GM23338 (cell line): ENCODE measurements around the gene GSTP1.

Source experiments
- EZH2 ChIP-seq: fragments of 200-600 bp; sonication (generic); IDR thresholded peaks from one replicate; pipeline ENCODE4 v1.8.0; 2017; ENCODE audit warnings: antibody characterized with exemption, mild to moderate bottlenecking, low read depth; ENCODE audit not compliant: unreplicated experiment
- EZH2phosphoT487 ChIP-seq: fragments of 200-600 bp; sonication (generic); IDR thresholded peaks from one replicate; pipeline ENCODE4 v1.8.1; 2018; ENCODE audit warnings: antibody characterized with exemption; ENCODE audit not compliant: unreplicated experiment
- POLR2AphosphoS5 ChIP-seq: IDR thresholded peaks from 2 replicates; pipeline ENCODE4 v1.6.1; 2016; ENCODE audit warnings: antibody characterized with exemption, low read depth
- TF ChIP-seq, protein P1 (sequence below), 2 experiments: fragments of 200-600 bp in 1 of 2; sonication (generic) in 1 of 2; conservative IDR thresholded peaks; 2 replicates each; pipeline versions ENCODE4 v1.5.1 to v1.6.1; 2016 to 2017; ENCODE audit warnings: antibody characterized with exemption in 2 of 2, low read depth in 2 of 2, mild to moderate bottlenecking in 2 of 2, moderate library complexity in 1 of 2
- TF ChIP-seq, protein P2 (sequence below): IDR thresholded peaks from one replicate; pipeline ENCODE4 v1.6.1; 2018; ENCODE audit warnings: antibody characterized with exemption; ENCODE audit not compliant: unreplicated experiment

GRCh38 chr11:67601098-67601497 lies 17.5 kb downstream of the GSTP1 start:
- TF ChIP-seq, protein P1, sequence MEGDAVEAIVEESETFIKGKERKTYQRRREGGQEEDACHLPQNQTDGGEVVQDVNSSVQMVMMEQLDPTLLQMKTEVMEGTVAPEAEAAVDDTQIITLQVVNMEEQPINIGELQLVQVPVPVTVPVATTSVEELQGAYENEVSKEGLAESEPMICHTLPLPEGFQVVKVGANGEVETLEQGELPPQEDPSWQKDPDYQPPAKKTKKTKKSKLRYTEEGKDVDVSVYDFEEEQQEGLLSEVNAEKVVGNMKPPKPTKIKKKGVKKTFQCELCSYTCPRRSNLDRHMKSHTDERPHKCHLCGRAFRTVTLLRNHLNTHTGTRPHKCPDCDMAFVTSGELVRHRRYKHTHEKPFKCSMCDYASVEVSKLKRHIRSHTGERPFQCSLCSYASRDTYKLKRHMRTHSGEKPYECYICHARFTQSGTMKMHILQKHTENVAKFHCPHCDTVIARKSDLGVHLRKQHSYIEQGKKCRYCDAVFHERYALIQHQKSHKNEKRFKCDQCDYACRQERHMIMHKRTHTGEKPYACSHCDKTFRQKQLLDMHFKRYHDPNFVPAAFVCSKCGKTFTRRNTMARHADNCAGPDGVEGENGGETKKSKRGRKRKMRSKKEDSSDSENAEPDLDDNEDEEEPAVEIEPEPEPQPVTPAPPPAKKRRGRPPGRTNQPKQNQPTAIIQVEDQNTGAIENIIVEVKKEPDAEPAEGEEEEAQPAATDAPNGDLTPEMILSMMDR (conservative IDR thresholded peaks at IDR 0.05; ENCODE audit: low read depth in 2 of 2), result no peak
- TF ChIP-seq, protein P2, sequence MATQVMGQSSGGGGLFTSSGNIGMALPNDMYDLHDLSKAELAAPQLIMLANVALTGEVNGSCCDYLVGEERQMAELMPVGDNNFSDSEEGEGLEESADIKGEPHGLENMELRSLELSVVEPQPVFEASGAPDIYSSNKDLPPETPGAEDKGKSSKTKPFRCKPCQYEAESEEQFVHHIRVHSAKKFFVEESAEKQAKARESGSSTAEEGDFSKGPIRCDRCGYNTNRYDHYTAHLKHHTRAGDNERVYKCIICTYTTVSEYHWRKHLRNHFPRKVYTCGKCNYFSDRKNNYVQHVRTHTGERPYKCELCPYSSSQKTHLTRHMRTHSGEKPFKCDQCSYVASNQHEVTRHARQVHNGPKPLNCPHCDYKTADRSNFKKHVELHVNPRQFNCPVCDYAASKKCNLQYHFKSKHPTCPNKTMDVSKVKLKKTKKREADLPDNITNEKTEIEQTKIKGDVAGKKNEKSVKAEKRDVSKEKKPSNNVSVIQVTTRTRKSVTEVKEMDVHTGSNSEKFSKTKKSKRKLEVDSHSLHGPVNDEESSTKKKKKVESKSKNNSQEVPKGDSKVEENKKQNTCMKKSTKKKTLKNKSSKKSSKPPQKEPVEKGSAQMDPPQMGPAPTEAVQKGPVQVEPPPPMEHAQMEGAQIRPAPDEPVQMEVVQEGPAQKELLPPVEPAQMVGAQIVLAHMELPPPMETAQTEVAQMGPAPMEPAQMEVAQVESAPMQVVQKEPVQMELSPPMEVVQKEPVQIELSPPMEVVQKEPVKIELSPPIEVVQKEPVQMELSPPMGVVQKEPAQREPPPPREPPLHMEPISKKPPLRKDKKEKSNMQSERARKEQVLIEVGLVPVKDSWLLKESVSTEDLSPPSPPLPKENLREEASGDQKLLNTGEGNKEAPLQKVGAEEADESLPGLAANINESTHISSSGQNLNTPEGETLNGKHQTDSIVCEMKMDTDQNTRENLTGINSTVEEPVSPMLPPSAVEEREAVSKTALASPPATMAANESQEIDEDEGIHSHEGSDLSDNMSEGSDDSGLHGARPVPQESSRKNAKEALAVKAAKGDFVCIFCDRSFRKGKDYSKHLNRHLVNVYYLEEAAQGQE, result no peak
- TF ChIP-seq EZH2phosphoT487 (no peak), EZH2 (no peak), POLR2AphosphoS5 (no peak)
